Caco-2 (cell line): Measurements from ENCODE around the gene CXCL6. TPM values are rescaled to one million over a fixed set of nuclear protein-coding genes. Genes with fewer than 3 reads are reported as not detected.

ENCODE experiments used
- BruUV-seq: library from RNA; stranded (reverse); fragments of 400-500 nt; replicated peaks from 2 replicates; lab custom pipeline; 2021; lab: Mats Ljungman, UMichigan
- CTCF ChIA-PET: fragments of 300-600 bp; sonication (Branson Sonifier 250); formaldehyde crosslinking; loops from one replicate; lab custom pipeline; 2022; ENCODE audit warnings: antibody characterized with exemption; lab: Charles Lee
- POLR2A ChIA-PET: fragments of 300-600 bp; sonication (Branson Sonifier 250); formaldehyde crosslinking; loops from one replicate; lab custom pipeline; 2022; ENCODE audit warnings: antibody characterized with exemption; lab: Charles Lee
- DNase-seq, 2 experiments: peaks; one replicate each; pipeline versions ENCODE4 v3.0.0 to v3.0.0-alpha.2; 2020 to 2022
- H3K27me3 ChIP-seq: replicated peaks from 2 replicates; pipeline ENCODE4 v1.6.0; 2011; ENCODE audit warnings: low read length; ENCODE audit not compliant: control insufficient read depth, insufficient read depth
- H3K36me3 ChIP-seq: 2 replicates; pipeline ENCODE4 v1.5.1; 2011; ENCODE audit warnings: low read length; ENCODE audit not compliant: control insufficient read depth, insufficient read depth
- H3K4me1 ChIP-seq: fragments of 250-450 bp; sonication (Bioruptor Pico); 2 replicates; pipeline ENCODE4 v1.5.1; 2020; ENCODE audit warnings: mild to moderate bottlenecking
- H3K4me3 ChIP-seq: 2 replicates; pipeline ENCODE4 v1.5.1; 2011; ENCODE audit warnings: low read depth, mild to moderate bottlenecking, control low read depth, low read length
- H3K9me3 ChIP-seq: fragments of 250-450 bp; sonication (Bioruptor Pico); 2 replicates; pipeline ENCODE4 v1.5.1; 2020; ENCODE audit warnings: mild to moderate bottlenecking, moderate library complexity
- H3K27ac Mint-ChIP-seq: one replicate; pipeline ENCODE4 v1.8.0; 2022; ENCODE audit warnings: mixed read lengths; ENCODE audit not compliant: unreplicated experiment
- H3K27me3 Mint-ChIP-seq: one replicate; pipeline ENCODE4 v1.8.0; 2022; ENCODE audit warnings: mixed read lengths; ENCODE audit not compliant: insufficient read depth, unreplicated experiment
- H3K36me3 Mint-ChIP-seq: one replicate; pipeline ENCODE4 v1.8.0; 2022; ENCODE audit warnings: mild to moderate bottlenecking, mixed read lengths; ENCODE audit not compliant: insufficient read depth, unreplicated experiment
- H3K4me1 Mint-ChIP-seq: one replicate; pipeline ENCODE4 v1.8.0; 2022; ENCODE audit warnings: low read depth, mixed read lengths; ENCODE audit not compliant: unreplicated experiment
- H3K4me3 Mint-ChIP-seq: one replicate; pipeline ENCODE4 v1.8.0; 2022; ENCODE audit warnings: mild to moderate bottlenecking, moderate library complexity, mixed read lengths; ENCODE audit not compliant: unreplicated experiment
- H3K9me3 Mint-ChIP-seq: one replicate; pipeline ENCODE4 v1.8.0; 2022; ENCODE audit warnings: mixed read lengths; ENCODE audit not compliant: unreplicated experiment
- CTCF ChIP-seq, 2 experiments: fragments of 200-600 bp in 1 of 2; IDR thresholded peaks; 1 replicate in 1 of 2; 2 replicates in 1 of 2; pipeline versions ENCODE4 v1.5.1 to v1.8.0; 2011 to 2022; ENCODE audit warnings: antibody characterized with exemption in 1 of 2, control low read depth in 1 of 2, inconsistent platforms in 1 of 2, low read depth in 1 of 2, low read length in 1 of 2, mild to moderate bottlenecking in 1 of 2, moderate library complexity in 1 of 2; ENCODE audit not compliant: insufficient read depth in 1 of 2, severe bottlenecking in 1 of 2, unreplicated experiment in 1 of 2
- intact Hi-C: fragments of 100-400 bp; cut with micrococcal nuclease; formaldehyde crosslinking; loops from one replicate; pipeline ENCODE4 v1.10.0; 2022; ENCODE audit not compliant: unreplicated experiment
- total RNA-seq: library from RNA; stranded (reverse); gene quantifications from 2 replicates; pipeline ENCODE4 v1.2.3, GENCODE V29; 2022

CXCL6 gene
- total RNA-seq, 1 experiment from 2014 or later: not detected

GRCh38 chr4:73860181-73860580 lies 23.7 kb downstream of the CXCL6 start:
- intact Hi-C loops: no loop called here

GRCh38 chr4:73860917-73861316 lies 24.4 kb downstream of the CXCL6 start:
- no peaks in the 10 kb centered on the region for H3K9me3 ChIP-seq
- DNase-seq: no peak
- ChIA-PET CTCF (no interaction called here), POLR2A (no interaction called here)
- H3K4me3 ChIP-seq: no peak overlapping the region
- H3K36me3 ChIP-seq: no peaks in the 10 kb centered on the region
- Mint-ChIP-seq H3K27ac (no peak overlapping the region), H3K9me3 (no peaks in the 10 kb centered on the region), H3K36me3 (no peaks in the 10 kb centered on the region), H3K4me1 (no peaks in the 10 kb centered on the region), H3K27me3 (peaks cover 8% of the 10 kb centered on the region), H3K4me3 (no peak overlapping the region)
- no TSS peak for BruUV-seq
- H3K27me3 ChIP-seq: no peaks in the 10 kb centered on the region
- TF ChIP-seq CTCF (IDR thresholded peaks at IDR 0.05; ENCODE audit: insufficient read depth in 1 of 2, low read depth in 1 of 2, low read length in 1 of 2, severe bottlenecking in 1 of 2, unreplicated experiment in 1 of 2): no peak
- intact Hi-C loops: no loop called here
- no peaks in the 10 kb centered on the region for H3K4me1 ChIP-seq

More at GRCh38 chr4:73860181-73860580, 23.7 kb downstream of the CXCL6 start:
- Mint-ChIP-seq H3K4me3 (no peak overlapping the region), H3K27me3 (peaks cover 8% of the 10 kb centered on the region), H3K9me3 (no peaks in the 10 kb centered on the region), H3K36me3 (no peaks in the 10 kb centered on the region), H3K27ac (no peak overlapping the region), H3K4me1 (no peaks in the 10 kb centered on the region)
- Histone ChIP-seq H3K4me3 (no peak overlapping the region), H3K36me3 (no peaks in the 10 kb centered on the region), H3K27me3 (no peaks in the 10 kb centered on the region), H3K4me1 (no peaks in the 10 kb centered on the region), H3K9me3 (no peaks in the 10 kb centered on the region)
- ChIA-PET CTCF (no interaction called here), POLR2A (no interaction called here)
- BruUV-seq: no TSS peak
- TF ChIP-seq CTCF (IDR thresholded peaks at IDR 0.05; ENCODE audit: insufficient read depth in 1 of 2, low read depth in 1 of 2, low read length in 1 of 2, severe bottlenecking in 1 of 2, unreplicated experiment in 1 of 2): no peak
- DNase-seq: no peak

- Mint-ChIP-seq H3K36me3 (no peaks in the 10 kb centered on the region), H3K4me3 (no peak overlapping the region), H3K27ac (no peak overlapping the region), H3K4me1 (no peaks in the 10 kb centered on the region), H3K9me3 (no peaks in the 10 kb centered on the region), H3K27me3 (peaks cover 8% of the 10 kb centered on the region)
- no peaks in the 10 kb centered on the region for H3K9me3 ChIP-seq
- no peaks in the 10 kb centered on the region for H3K27me3 ChIP-seq
- no peak overlapping the region for H3K4me3 ChIP-seq
- H3K36me3 ChIP-seq: no peaks in the 10 kb centered on the region
- no TSS peak for BruUV-seq
- CTCF ChIA-PET: no interaction called here
- TF ChIP-seq CTCF (IDR thresholded peaks at IDR 0.05; ENCODE audit: insufficient read depth in 1 of 2, low read depth in 1 of 2, low read length in 1 of 2, severe bottlenecking in 1 of 2, unreplicated experiment in 1 of 2): no peak
- intact Hi-C loops: no loop called here
- no peaks in the 10 kb centered on the region for H3K4me1 ChIP-seq
- POLR2A ChIA-PET: no interaction called here
- DNase-seq: no peak
Observed at GRCh38 chr4:73862322-73862721, 25.8 kb downstream of the CXCL6 start.
